NB4 (cell line): Measurements from ENCODE around the gene OR10S1.
"Not testable (repeated sequence)": the region's sequence is repeated elsewhere in the genome, so short reads cannot be mapped to it uniquely, and the experiment has no call there.

Experiments
- DNase-seq: peaks from one replicate; pipeline ENCODE4 v3.0.0; 2010; ENCODE audit warnings: low read depth
- H3K4me3 ChIP-seq: one replicate; pipeline ENCODE4 v1.5.1; 2011; ENCODE audit warnings: mild to moderate bottlenecking, low read depth, low read length, moderate library complexity
- MYC ChIP-seq: IDR thresholded peaks from 2 replicates; pipeline ENCODE4 v1.6.1; 2011; ENCODE audit warnings: low read depth, low read length
- POLR2A ChIP-seq: IDR thresholded peaks from 2 replicates; pipeline ENCODE4 v1.6.1; 2011; ENCODE audit warnings: mild to moderate bottlenecking; ENCODE audit not compliant: insufficient read length; ENCODE audit errors: extremely low read depth
- TF ChIP-seq, protein P1 (sequence below): IDR thresholded peaks from one replicate; pipeline ENCODE4 v1.5.1; 2012; ENCODE audit warnings: low read depth, low read length
- TF ChIP-seq, protein P2 (sequence below): IDR thresholded peaks from 2 replicates; pipeline ENCODE4 v1.6.1; 2011; ENCODE audit warnings: low read depth, low read length

The OR10S1 gene, protein sequence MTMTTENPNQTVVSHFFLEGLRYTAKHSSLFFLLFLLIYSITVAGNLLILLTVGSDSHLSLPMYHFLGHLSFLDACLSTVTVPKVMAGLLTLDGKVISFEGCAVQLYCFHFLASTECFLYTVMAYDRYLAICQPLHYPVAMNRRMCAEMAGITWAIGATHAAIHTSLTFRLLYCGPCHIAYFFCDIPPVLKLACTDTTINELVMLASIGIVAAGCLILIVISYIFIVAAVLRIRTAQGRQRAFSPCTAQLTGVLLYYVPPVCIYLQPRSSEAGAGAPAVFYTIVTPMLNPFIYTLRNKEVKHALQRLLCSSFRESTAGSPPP

DNA sequence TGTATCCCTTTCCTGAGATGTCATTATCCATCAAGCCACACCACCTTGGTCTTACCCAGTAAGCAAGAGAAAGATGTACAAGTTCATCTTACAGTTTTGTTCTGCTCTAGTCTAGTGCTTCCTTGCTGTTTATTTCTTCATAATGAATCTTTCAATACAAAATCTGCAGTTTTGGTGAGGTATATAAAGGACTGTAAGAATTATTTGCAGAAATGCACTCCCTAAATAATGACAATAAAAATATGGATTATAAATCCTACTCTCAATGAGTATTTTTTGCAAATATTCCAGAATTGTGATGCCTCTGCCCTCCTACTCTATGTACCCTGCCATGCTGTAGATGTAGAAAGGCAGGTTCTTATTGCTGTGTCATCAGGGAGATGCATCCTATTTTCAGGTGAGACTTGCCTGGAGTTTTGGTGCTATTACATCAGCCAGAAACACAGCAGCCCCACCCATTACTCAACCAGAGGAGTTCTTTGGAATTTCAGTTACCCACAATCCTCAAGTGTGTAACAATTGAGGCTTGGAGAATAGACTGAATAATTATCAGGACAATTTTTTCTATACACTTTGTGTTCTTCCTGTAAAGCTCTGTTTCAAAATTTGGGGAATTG lies at the start of gene OR10S1:
TSS of gene OR10S1 (minus strand) at position 51 of the 617 bp plus-strand sequence. CDS start 117 bp downstream, outside the sequence.
- no peak within 1 kb of the TSS for H3K4me3 ChIP-seq
- no peak for DNase-seq
- TF ChIP-seq, protein P1, sequence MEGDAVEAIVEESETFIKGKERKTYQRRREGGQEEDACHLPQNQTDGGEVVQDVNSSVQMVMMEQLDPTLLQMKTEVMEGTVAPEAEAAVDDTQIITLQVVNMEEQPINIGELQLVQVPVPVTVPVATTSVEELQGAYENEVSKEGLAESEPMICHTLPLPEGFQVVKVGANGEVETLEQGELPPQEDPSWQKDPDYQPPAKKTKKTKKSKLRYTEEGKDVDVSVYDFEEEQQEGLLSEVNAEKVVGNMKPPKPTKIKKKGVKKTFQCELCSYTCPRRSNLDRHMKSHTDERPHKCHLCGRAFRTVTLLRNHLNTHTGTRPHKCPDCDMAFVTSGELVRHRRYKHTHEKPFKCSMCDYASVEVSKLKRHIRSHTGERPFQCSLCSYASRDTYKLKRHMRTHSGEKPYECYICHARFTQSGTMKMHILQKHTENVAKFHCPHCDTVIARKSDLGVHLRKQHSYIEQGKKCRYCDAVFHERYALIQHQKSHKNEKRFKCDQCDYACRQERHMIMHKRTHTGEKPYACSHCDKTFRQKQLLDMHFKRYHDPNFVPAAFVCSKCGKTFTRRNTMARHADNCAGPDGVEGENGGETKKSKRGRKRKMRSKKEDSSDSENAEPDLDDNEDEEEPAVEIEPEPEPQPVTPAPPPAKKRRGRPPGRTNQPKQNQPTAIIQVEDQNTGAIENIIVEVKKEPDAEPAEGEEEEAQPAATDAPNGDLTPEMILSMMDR: no peak
- TF ChIP-seq, protein P2, sequence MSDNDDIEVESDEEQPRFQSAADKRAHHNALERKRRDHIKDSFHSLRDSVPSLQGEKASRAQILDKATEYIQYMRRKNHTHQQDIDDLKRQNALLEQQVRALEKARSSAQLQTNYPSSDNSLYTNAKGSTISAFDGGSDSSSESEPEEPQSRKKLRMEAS: no peak
- no peak for TF ChIP-seq MYC
- no peak for TF ChIP-seq POLR2A

DNA sequence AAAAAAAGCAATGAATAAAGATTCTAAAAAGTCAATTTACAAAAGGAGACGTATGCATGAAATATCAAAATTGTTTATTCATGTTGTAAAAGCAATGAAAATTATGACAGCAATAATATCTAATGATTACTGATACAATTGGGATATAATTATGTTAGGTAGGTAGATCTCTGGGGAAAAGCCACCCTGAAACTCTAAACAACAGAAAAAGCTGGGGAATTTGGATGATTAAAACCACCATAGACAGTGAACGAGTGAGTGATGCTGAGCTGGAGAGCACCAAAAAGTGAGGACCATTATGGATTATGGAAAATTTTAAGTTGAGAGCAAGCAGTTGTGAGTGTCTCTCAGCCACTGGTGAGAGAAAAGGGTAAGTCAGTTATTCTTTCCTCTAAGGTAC lies 48.9 kb upstream of the OR10S1 start, which contains the start of gene OR10G8:
TSS of gene OR10G8 (plus strand) at position 301 of the 400 bp plus-strand sequence. CDS start 2,825 bp downstream, outside the sequence.
- DNase-seq: no peak
- H3K4me3 ChIP-seq: no peak within 1 kb of the TSS
- TF ChIP-seq, protein P1: no peak
- no peak for TF ChIP-seq MYC
- TF ChIP-seq, protein P2: no peak
- no peak for TF ChIP-seq POLR2A

DNA sequence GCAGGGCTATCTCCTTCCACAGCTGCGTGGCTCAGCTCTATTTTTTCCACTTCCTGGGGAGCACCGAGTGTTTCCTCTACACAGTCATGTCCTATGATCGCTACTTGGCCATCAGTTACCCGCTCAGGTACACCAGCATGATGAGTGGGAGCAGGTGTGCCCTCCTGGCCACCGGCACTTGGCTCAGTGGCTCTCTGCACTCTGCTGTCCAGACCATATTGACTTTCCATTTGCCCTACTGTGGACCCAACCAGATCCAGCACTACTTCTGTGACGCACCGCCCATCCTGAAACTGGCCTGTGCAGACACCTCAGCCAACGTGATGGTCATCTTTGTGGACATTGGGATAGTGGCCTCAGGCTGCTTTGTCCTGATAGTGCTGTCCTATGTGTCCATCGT lies 38.3 kb upstream of the OR10S1 start:
- not testable (repeated sequence) for DNase-seq, H3K4me3 ChIP-seq

DNA sequence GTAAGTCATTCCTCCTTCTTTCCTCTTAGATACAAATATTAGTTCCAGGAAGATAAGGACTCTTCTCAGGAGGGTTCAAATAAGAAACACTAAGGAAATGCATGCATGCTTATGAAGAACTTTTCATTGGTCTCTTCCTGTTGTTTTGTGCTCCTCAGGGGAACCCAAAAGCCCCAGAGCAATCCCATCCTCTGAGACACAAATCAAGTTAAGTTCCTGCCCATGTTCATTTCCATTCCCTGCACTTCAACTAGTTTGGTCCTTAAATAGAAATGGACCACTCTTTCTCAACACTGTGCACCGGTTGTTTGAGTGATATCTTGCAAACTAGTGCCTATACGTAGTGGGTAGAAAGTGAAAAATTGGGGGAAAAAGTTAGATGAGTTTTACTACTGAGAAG lies 35.1 kb upstream of the OR10S1 start, which contains the start of gene OR10G4:
TSS of gene OR10G4 (plus strand) at position 301 of the 400 bp plus-strand sequence. CDS start 2,578 bp downstream, outside the sequence.
- DNase-seq: no peak
- no peak for TF ChIP-seq POLR2A
- TF ChIP-seq, protein P2: no peak
- TF ChIP-seq, protein P1: no peak
- TF ChIP-seq MYC: no peak
- no peak within 1 kb of the TSS for H3K4me3 ChIP-seq

DNA sequence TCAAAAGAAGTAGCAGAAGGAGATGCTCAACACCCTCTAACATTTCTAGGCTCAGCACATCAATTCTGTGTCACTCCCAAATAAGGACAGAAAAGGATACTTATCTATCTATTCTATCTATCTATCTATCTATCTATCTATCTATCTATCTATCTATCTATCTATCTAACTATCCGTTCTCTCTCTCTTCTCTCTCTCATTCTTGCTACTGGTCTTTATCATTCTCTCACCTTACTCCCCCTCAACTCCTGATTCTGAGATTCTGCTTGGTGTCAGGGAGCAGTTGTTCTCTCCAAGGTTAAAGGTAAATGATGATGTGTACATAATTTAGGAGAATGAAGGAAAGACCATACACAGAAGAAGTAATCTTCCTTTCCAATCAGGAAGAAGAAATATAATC lies 17.5 kb upstream of the OR10S1 start, which contains the start of gene OR10G6:
TSS of gene OR10G6 (minus strand) at position 43 of the 400 bp plus-strand sequence. CDS start at position 43, 0 bp downstream.
- TF ChIP-seq POLR2A (no peak), MYC (no peak)
- H3K4me3 ChIP-seq: no peak within 1 kb of the TSS
- DNase-seq: no peak

DNA sequence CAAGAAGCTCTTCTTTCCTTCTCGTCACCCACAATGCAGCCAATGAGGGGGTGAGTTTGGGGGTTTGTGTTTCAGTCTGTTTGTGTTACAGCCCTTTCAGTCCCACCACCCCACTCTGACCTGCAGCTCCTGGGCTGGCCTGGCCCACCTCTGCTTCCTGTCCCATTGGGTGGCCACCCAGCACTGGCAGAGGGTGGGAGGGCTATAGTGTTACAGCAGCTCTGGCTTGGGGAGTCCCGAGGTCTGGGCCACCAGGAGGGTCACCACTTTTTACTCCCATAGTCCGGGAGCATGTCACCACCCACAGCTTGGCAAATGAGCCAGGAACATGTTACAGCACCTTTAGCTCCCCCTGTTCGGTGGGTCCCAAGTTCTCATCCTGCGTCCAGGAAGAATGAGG lies 1.7 kb upstream of the OR10S1 start:
- TF ChIP-seq MYC: no peak
- TF ChIP-seq, protein P2: no peak
- no peak for TF ChIP-seq POLR2A
- TF ChIP-seq, protein P1: no peak
- no peak for DNase-seq

More for the DNA sequence above, 1.7 kb upstream of the OR10S1 start:
- H3K4me3 ChIP-seq: no peak overlapping the region
